ENCODE data around the gene RMC1.
A peak's percentile ranks its signal among the peaks of the same experiment; 100 is the strongest.

Gene RMC1

GRCh38 chr18:23547846-23548245 lies 44.5 kb downstream of the RMC1 start:
- H3K4me3 ChIP-seq (ENCODE audit: low read length): no peak overlapping the region
- peak; percentile 75 for DNase-seq (ENCODE audit: low read depth)
- TF ChIP-seq CTCF (IDR thresholded peaks at IDR 0.05; ENCODE audit: insufficient read depth, low read depth, low read length, missing control alignments): no peak

- TF ChIP-seq CTCF (IDR thresholded peaks at IDR 0.05; ENCODE audit: insufficient read depth, low read depth, low read length, missing control alignments): no peak
Measured at GRCh38 chr18:23548275-23548674, 45.0 kb downstream of the RMC1 start.

DNA sequence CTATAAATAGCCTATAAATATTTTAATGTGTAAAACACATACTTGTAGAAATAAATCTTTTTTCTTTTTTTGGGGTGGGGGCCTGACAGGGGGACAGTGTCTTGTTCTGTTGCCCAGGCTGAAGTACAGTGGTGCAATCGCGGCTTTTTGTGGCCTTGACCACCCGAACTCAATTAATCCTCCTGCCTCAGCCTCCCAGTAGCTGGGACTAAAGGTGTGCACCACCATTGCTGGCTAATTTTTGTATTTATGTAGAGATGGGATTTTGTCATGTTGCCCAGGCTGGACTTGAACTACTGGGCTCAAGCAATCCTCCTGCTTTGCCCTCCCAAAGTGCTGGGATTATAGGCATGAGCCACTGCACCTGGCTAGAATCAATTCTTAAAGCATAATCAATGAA lies 45.4 kb downstream of the RMC1 start:
- no peak for DNase-seq (ENCODE audit: low read depth)
- TF ChIP-seq CTCF (IDR thresholded peaks at IDR 0.05; ENCODE audit: insufficient read depth, low read depth, low read length, missing control alignments): no peak
- no peak overlapping the region for H3K4me3 ChIP-seq (ENCODE audit: low read length)

More at GRCh38 chr18:23548275-23548674, 45.0 kb downstream of the RMC1 start:
- DNase-seq (ENCODE audit: low read depth): no peak
- no peak overlapping the region for H3K4me3 ChIP-seq (ENCODE audit: low read length)

GRCh38 chr18:23550898-23551297 lies 47.6 kb downstream of the RMC1 start:
- DNase-seq (ENCODE audit: low read depth): peak; percentile 86
- TF ChIP-seq CTCF (IDR thresholded peaks at IDR 0.05; ENCODE audit: insufficient read depth, low read depth, low read length, missing control alignments): no peak
- H3K4me3 ChIP-seq (ENCODE audit: low read length): no peak overlapping the region

DNA sequence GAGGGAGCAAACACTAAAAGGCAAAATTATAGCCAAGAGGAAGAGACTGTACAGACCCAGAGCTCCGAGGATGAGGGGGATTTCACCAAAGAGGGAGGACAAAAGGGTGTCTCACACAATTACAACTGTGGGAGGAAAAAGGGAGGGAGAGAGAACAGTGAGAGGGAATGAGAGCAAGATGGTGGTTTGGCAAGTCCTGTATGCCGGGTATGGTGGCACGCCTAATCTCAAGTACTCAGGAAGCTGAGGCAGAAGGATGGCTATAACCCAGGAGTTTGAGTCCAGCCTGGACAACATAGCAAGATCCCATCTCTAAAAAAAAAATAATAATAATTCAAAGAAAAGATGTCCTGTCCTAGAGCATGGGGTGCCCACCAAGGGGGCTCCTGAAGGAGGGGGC lies 48.7 kb downstream of the RMC1 start:
- TF ChIP-seq CTCF (IDR thresholded peaks at IDR 0.05; ENCODE audit: insufficient read depth, low read depth, low read length, missing control alignments): no peak
- H3K4me3 ChIP-seq (ENCODE audit: low read length): no peak overlapping the region
- no peak for DNase-seq (ENCODE audit: low read depth)

DNA sequence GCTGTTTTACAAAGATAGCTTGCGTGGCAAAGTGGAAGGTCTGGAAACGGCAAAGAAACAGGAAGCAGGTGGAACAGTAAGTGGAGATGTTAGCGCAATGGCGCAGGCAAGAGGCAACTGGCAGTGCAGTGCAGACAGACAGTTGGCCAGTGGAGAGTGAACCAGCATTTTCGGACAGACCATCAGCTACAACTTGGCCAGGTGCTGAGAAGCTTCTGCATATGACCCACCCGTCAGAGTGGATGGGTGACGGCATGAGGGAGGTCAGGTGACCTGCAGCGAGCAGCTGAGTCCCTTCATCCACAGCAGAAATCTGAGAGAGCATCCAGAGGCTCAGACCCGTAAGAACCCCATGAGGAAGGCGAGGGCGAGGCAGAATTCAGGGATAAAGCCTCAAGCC lies 49.2 kb downstream of the RMC1 start:
- H3K4me3 ChIP-seq (ENCODE audit: low read length): no peak overlapping the region
- DNase-seq (ENCODE audit: low read depth): no peak
- no peak for TF ChIP-seq CTCF (IDR thresholded peaks at IDR 0.05; ENCODE audit: insufficient read depth, low read depth, low read length, missing control alignments)

DNA sequence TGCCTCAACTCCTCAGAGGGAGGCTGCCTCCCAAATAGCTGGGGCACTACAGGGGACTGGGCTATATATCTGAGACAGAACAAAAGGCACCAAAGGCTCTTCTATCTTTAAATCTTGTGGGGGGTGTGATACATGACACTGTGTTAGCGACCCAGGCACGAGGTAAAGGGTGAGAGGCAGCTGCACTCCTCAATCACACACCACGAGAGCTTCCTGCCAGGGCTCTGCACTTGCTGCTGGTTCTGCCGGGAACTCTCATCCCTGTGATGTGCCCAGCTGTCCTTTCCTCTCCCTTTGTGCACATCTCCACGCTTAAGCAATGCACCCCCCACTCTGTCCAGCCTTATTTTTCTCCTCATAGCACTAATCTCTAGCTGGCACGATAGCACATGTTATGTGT lies 50.6 kb downstream of the RMC1 start:
- DNase-seq (ENCODE audit: low read depth): no peak
- no peak for TF ChIP-seq CTCF (IDR thresholded peaks at IDR 0.05; ENCODE audit: insufficient read depth, low read depth, low read length, missing control alignments)

More for the DNA sequence above, 50.6 kb downstream of the RMC1 start:
- H3K4me3 ChIP-seq (ENCODE audit: low read length): no peak overlapping the region
